Hepatocyte (in vitro differentiated cells): ENCODE measurements around the gene CES5A.

Source experiments
- EZH2phosphoT487 ChIP-seq: fragments of 200-600 bp; sonication (generic); IDR thresholded peaks from one replicate; pipeline ENCODE4 v1.6.1; 2018; ENCODE audit warnings: antibody characterized with exemption, mild to moderate bottlenecking, low read depth, moderate library complexity; ENCODE audit not compliant: unreplicated experiment, severe bottlenecking
- TF ChIP-seq, protein P1 (sequence below): fragments of 200-600 bp; sonication (generic); IDR thresholded peaks from 2 replicates; pipeline ENCODE4 v1.5.1; 2016; ENCODE audit warnings: antibody characterized with exemption, mild to moderate bottlenecking; ENCODE audit not compliant: poor library complexity

DNA sequence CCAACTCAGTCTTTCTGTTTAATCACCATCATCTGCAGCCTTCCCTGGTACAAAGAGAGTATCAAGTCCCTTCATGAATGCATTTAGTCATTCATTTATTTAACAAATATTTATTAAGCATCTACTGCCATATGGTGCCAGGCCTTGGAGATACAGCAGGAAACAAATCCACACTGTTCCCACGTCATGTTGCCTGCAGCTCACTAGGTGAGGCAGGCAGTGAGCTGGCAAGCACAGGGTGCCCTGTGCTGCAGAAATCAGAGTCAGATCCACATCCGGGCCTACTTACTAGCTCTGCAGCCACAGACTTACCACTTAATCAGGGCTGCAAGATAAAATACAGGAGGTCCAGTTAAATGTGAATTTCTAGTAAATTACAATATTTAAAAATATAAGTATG, 38.5 kb upstream of the CES5A start:
- TF ChIP-seq EZH2phosphoT487, result no peak
- TF ChIP-seq, protein P1, sequence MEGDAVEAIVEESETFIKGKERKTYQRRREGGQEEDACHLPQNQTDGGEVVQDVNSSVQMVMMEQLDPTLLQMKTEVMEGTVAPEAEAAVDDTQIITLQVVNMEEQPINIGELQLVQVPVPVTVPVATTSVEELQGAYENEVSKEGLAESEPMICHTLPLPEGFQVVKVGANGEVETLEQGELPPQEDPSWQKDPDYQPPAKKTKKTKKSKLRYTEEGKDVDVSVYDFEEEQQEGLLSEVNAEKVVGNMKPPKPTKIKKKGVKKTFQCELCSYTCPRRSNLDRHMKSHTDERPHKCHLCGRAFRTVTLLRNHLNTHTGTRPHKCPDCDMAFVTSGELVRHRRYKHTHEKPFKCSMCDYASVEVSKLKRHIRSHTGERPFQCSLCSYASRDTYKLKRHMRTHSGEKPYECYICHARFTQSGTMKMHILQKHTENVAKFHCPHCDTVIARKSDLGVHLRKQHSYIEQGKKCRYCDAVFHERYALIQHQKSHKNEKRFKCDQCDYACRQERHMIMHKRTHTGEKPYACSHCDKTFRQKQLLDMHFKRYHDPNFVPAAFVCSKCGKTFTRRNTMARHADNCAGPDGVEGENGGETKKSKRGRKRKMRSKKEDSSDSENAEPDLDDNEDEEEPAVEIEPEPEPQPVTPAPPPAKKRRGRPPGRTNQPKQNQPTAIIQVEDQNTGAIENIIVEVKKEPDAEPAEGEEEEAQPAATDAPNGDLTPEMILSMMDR, result no peak
